Ectodermal cell (in vitro differentiated cells): ENCODE measurements around the gene ULK1.

Experiments
- H3K27ac ChIP-seq: 2 replicates; pipeline ENCODE4 v1.7.0; 2013; ENCODE audit warnings: mild to moderate bottlenecking, low read depth, low read length; ENCODE audit not compliant: insufficient read depth, poor library complexity, severe bottlenecking
- H3K27me3 ChIP-seq: 2 replicates; pipeline ENCODE4 v1.7.0; 2013; ENCODE audit warnings: mild to moderate bottlenecking, low read length; ENCODE audit not compliant: insufficient read depth, control insufficient read depth, poor library complexity, severe bottlenecking
- H3K36me3 ChIP-seq: one replicate; pipeline ENCODE4 v1.7.0; 2013; ENCODE audit warnings: low read length; ENCODE audit not compliant: control insufficient read depth, insufficient read depth
- H3K4me1 ChIP-seq: one replicate; pipeline ENCODE4 v1.7.0; 2013; ENCODE audit warnings: low read length; ENCODE audit not compliant: control insufficient read depth, insufficient read depth
- H3K4me3 ChIP-seq: 2 replicates; pipeline ENCODE4 v1.7.0; 2013; ENCODE audit warnings: low read depth, low read length, control low read depth; ENCODE audit not compliant: insufficient read depth
- H3K9me3 ChIP-seq: 2 replicates; pipeline ENCODE4 v1.7.0; 2013; ENCODE audit warnings: mild to moderate bottlenecking, low read length, moderate library complexity; ENCODE audit not compliant: control insufficient read depth
- WGBS, 2 experiments: methylation state at CpG; one replicate each; pipeline ENCODE4 v1.1.7; 2013; ENCODE audit warnings: missing lambda C conversion rate in 2 of 2; 5-methylcytosine and 5-hydroxymethylcytosine counted together

ULK1 gene

GRCh38 chr12:131921866-131922769 is 27.7 kb downstream of the ULK1 start:
- 94 to 95% methylated on average over 29 of the region's 29 CpGs for WGBS, 2 experiments
- no peak overlapping the region for H3K27ac ChIP-seq
- H3K9me3 ChIP-seq = no peaks in the 10 kb centered on the region
- no peak overlapping the region for H3K4me3 ChIP-seq
- peaks cover 21% of the 10 kb centered on the region for H3K36me3 ChIP-seq
- H3K27me3 ChIP-seq = no peaks in the 10 kb centered on the region
- no peaks in the 10 kb centered on the region for H3K4me1 ChIP-seq

GRCh38 chr12:131922772-131923171 is 28.4 kb downstream of the ULK1 start:
- H3K27ac ChIP-seq = no peak overlapping the region
- H3K27me3 ChIP-seq = peaks cover under 1% of the 10 kb centered on the region
- H3K4me3 ChIP-seq = no peak overlapping the region
- H3K9me3 ChIP-seq = no peaks in the 10 kb centered on the region
- WGBS, 2 experiments = 95 to 97% methylated on average over 13 of the region's 13 CpGs
- peaks cover 21% of the 10 kb centered on the region for H3K36me3 ChIP-seq
- no peaks in the 10 kb centered on the region for H3K4me1 ChIP-seq

GRCh38 chr12:131923260-131923659 is 28.8 kb downstream of the ULK1 start:
- H3K27ac ChIP-seq = no peak overlapping the region
- H3K36me3 ChIP-seq = peaks cover 21% of the 10 kb centered on the region
- no peaks in the 10 kb centered on the region for H3K9me3 ChIP-seq
- 88 to 90% methylated on average over 11 of the region's 11 CpGs for WGBS, 2 experiments
- H3K27me3 ChIP-seq = peaks cover 5% of the 10 kb centered on the region
- H3K4me3 ChIP-seq = no peak overlapping the region
- H3K4me1 ChIP-seq = no peaks in the 10 kb centered on the region

GRCh38 chr12:131927110-131928079 is 33.0 kb downstream of the ULK1 start:
- no peak overlapping the region for H3K27ac ChIP-seq
- no peak overlapping the region for H3K4me3 ChIP-seq
- no peaks in the 10 kb centered on the region for H3K4me1 ChIP-seq
- H3K9me3 ChIP-seq = no peaks in the 10 kb centered on the region
- peaks cover 7% of the 10 kb centered on the region for H3K36me3 ChIP-seq
- WGBS, 2 experiments = 79 to 80% methylated on average over 24 of the region's 24 CpGs
- peaks cover 9% of the 10 kb centered on the region for H3K27me3 ChIP-seq

- no peak overlapping the region for H3K27ac ChIP-seq
- peaks cover 9% of the 10 kb centered on the region for H3K27me3 ChIP-seq
- no peaks in the 10 kb centered on the region for H3K4me1 ChIP-seq
- H3K36me3 ChIP-seq = peaks cover 14% of the 10 kb centered on the region
- WGBS, 2 experiments = 32 to 34% methylated on average over 33 of the region's 33 CpGs
- peak overlapping the region; percentile 76 for H3K4me3 ChIP-seq
- no peaks in the 10 kb centered on the region for H3K9me3 ChIP-seq
Measured at GRCh38 chr12:131928080-131928710, 33.8 kb downstream of the ULK1 start.

- peaks cover 9% of the 10 kb centered on the region for H3K27me3 ChIP-seq
- peak within 1 kb of the TSS; percentile 82 for H3K27ac ChIP-seq
- WGBS, 2 experiments = 0 to 1% methylated on average over 79 to 82 of the region's 84 CpGs
- H3K4me3 ChIP-seq = peak within 1 kb of the TSS; percentile 76
- H3K4me1 ChIP-seq = no peaks in the 10 kb centered on the region
- H3K36me3 ChIP-seq = peaks cover 18% of the 10 kb centered on the region
- no peaks in the 10 kb centered on the region for H3K9me3 ChIP-seq
Measured at GRCh38 chr12:131928711-131929580, 34.5 kb downstream of the ULK1 start, which contains the start of gene PUS1. PUS1 (plus strand) TSS chr12:131929276; CDS start chr12:131929723, 447 bp downstream.

- H3K4me1 ChIP-seq = no peaks in the 10 kb centered on the region
- H3K27me3 ChIP-seq = peaks cover 9% of the 10 kb centered on the region
- H3K4me3 ChIP-seq = peak overlapping the region; percentile 76
- 1% methylated on average over 87 of the region's 87 CpGs for WGBS, 2 experiments
- peaks cover 18% of the 10 kb centered on the region for H3K36me3 ChIP-seq
- H3K27ac ChIP-seq = peak overlapping the region; percentile 82
- no peaks in the 10 kb centered on the region for H3K9me3 ChIP-seq
Measured at GRCh38 chr12:131929581-131930456, 35.4 kb downstream of the ULK1 start.

- 78 to 84% methylated on average over 9 of the region's 9 CpGs for WGBS, 2 experiments
- no peaks in the 10 kb centered on the region for H3K4me1 ChIP-seq
- H3K4me3 ChIP-seq = peak overlapping the region; percentile 76
- no peak overlapping the region for H3K27ac ChIP-seq
- peaks cover 18% of the 10 kb centered on the region for H3K36me3 ChIP-seq
- no peaks in the 10 kb centered on the region for H3K9me3 ChIP-seq
- peaks cover 9% of the 10 kb centered on the region for H3K27me3 ChIP-seq
Measured at GRCh38 chr12:131930510-131930909, 36.1 kb downstream of the ULK1 start.
